C4-2B (cell line): Measurements from ENCODE around the gene ZFYVE28.

Experiments
- CTCF ChIP-seq: fragments of 450-650 bp; conservative IDR thresholded peaks from 2 replicates; pipeline ENCODE4 v1.5.1; 2017; ENCODE audit warnings: mild to moderate bottlenecking
- ZFX ChIP-seq: fragments of 450-650 bp; IDR thresholded peaks from 2 replicates; pipeline ENCODE4 v1.6.1; 2017

- TF ChIP-seq CTCF (no peak), ZFX (0 out of 2 replicates have a peak, but pooled peaks have one; percentile 53)
These were observed 156.1 kb downstream of the ZFYVE28 start for GRCh38 chr4:2262145-2262943.
